Measurements from ENCODE around the gene STAT5B.
A peak's percentile ranks its signal among the peaks of the same experiment; 100 is the strongest.
"Not testable (repeated sequence)": the region's sequence is repeated elsewhere in the genome, so short reads cannot be mapped to it uniquely, and the experiment has no call there.

STAT5B gene

GRCh38 chr17:42239576-42239975 lies 36.6 kb downstream of the STAT5B start:
- DNase-seq (ENCODE audit: low read depth in 1 of 2, low spot score in 1 of 2): not testable (repeated sequence)

GRCh38 chr17:42236760-42237159 lies 39.4 kb downstream of the STAT5B start:
- DNase-seq (ENCODE audit: low read depth in 1 of 2, low spot score in 1 of 2): no peak

- no peak for DNase-seq (ENCODE audit: low read depth in 1 of 2, low spot score in 1 of 2)
Measured at GRCh38 chr17:42233994-42234393, 42.2 kb downstream of the STAT5B start.

GRCh38 chr17:42233156-42233555 lies 43.0 kb downstream of the STAT5B start:
- no peak for DNase-seq (ENCODE audit: low read depth in 1 of 2, low spot score in 1 of 2)

GRCh38 chr17:42230225-42230624 lies 46.0 kb downstream of the STAT5B start:
- no peak for DNase-seq (ENCODE audit: low read depth in 1 of 2, low spot score in 1 of 2)

- no peak for DNase-seq (ENCODE audit: low read depth in 1 of 2, low spot score in 1 of 2)
Measured at GRCh38 chr17:42227849-42228700, 48.1 kb downstream of the STAT5B start.

- DNase-seq (ENCODE audit: low read depth in 1 of 2, low spot score in 1 of 2): no peak
Measured at GRCh38 chr17:42225646-42226045, 50.5 kb downstream of the STAT5B start.

- DNase-seq (ENCODE audit: low read depth in 1 of 2, low spot score in 1 of 2): no peak
Measured at GRCh38 chr17:42224651-42225050, 51.5 kb downstream of the STAT5B start.

GRCh38 chr17:42221886-42222745 lies 54.1 kb downstream of the STAT5B start:
- peak; percentile 22 to 39 for DNase-seq (ENCODE audit: low read depth in 1 of 2, low spot score in 1 of 2)

GRCh38 chr17:42219280-42219679 lies 56.9 kb downstream of the STAT5B start:
- DNase-seq (ENCODE audit: low read depth in 1 of 2, low spot score in 1 of 2): not testable (repeated sequence)

GRCh38 chr17:42214156-42214555 lies 62.0 kb downstream of the STAT5B start:
- no peak for DNase-seq (ENCODE audit: low read depth in 1 of 2, low spot score in 1 of 2)

- DNase-seq (ENCODE audit: low read depth in 1 of 2, low spot score in 1 of 2): no peak
Measured at GRCh38 chr17:42212382-42212781, 63.8 kb downstream of the STAT5B start.

- not testable (repeated sequence) for DNase-seq (ENCODE audit: low read depth in 1 of 2, low spot score in 1 of 2)
Measured at GRCh38 chr17:42211921-42212341, 64.3 kb downstream of the STAT5B start.

GRCh38 chr17:42210046-42210445 lies 66.1 kb downstream of the STAT5B start:
- no peak for DNase-seq (ENCODE audit: low read depth in 1 of 2, low spot score in 1 of 2)

GRCh38 chr17:42206153-42206612 lies 70.0 kb downstream of the STAT5B start:
- not testable (repeated sequence) for DNase-seq (ENCODE audit: low read depth in 1 of 2, low spot score in 1 of 2)

- no peak for DNase-seq (ENCODE audit: low read depth in 1 of 2, low spot score in 1 of 2)
Measured at GRCh38 chr17:42203354-42203753, 72.8 kb downstream of the STAT5B start.

- no peak for DNase-seq (ENCODE audit: low read depth in 1 of 2, low spot score in 1 of 2)
Measured at GRCh38 chr17:42202696-42203095, 73.5 kb downstream of the STAT5B start.

GRCh38 chr17:42202159-42202558 lies 74.0 kb downstream of the STAT5B start:
- no peak for DNase-seq (ENCODE audit: low read depth in 1 of 2, low spot score in 1 of 2)

GRCh38 chr17:42201458-42201772 lies 74.8 kb downstream of the STAT5B start:
- DNase-seq (ENCODE audit: low read depth in 1 of 2, low spot score in 1 of 2): no peak

- no peak for DNase-seq (ENCODE audit: low read depth in 1 of 2, low spot score in 1 of 2)
Measured at GRCh38 chr17:42200706-42201457, 75.3 kb downstream of the STAT5B start.

GRCh38 chr17:42199416-42200011 lies 76.7 kb downstream of the STAT5B start:
- no peak for DNase-seq (ENCODE audit: low read depth in 1 of 2, low spot score in 1 of 2)

Measured in stimulated activated CD4-positive, alpha-beta T cell treated with anti-CD3 and anti-CD28 coated beads, Interleukin-15, amount 100 ng/mL, for 1 hour (primary cell).